Measurements from ENCODE around the gene UBTD1. TPM values are rescaled to one million over a fixed set of nuclear protein-coding genes. Genes with fewer than 3 reads are reported as not detected.
A peak's percentile ranks its signal among the peaks of the same experiment; 100 is the strongest.

UBTD1 gene
- total RNA-seq, 1 experiment from 2014 or later: 19.0 TPM

DNA sequence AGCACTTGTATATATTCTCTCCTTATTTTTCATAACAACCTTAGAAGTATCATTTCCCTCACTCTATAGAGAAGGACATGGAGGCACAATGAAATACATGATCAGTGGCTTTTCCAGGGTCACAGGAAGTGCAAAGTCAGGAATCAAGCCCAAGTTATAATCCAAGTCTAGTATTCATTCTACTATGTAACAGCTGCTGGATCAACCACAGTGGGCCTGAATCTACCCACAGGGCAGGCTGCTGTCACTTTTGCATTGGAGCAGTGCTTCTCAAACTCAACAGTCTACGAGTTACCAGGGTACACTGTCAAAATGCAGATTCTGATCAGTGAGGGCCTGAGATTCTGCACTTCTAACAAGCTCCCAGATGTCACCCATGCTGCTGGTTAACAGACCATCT lies 34.5 kb upstream of the UBTD1 start:
- no peak overlapping the region for H2BK5ac ChIP-seq (ENCODE audit: insufficient read length, low read length)
- H2BK120ac ChIP-seq (ENCODE audit: low read depth, low read length, poor library complexity, severe bottlenecking): no peak overlapping the region
- H4K5ac ChIP-seq (ENCODE audit: insufficient read length, low read depth, low read length): no peak overlapping the region
- no CpG with 5 or more reads among the region's 1 CpG for WGBS (ENCODE audit: extremely low coverage, insufficient read length, low lambda C conversion rate)
- H3K9me3 ChIP-seq (ENCODE audit: control insufficient read depth, low read depth, low read length): no peaks in the 10 kb centered on the region
- H3K4me1 ChIP-seq (ENCODE audit: insufficient read depth, low read length): no peaks in the 10 kb centered on the region
- no peaks in the 10 kb centered on the region for H3K27me3 ChIP-seq (ENCODE audit: insufficient read depth, low read length)
- no peak overlapping the region for H3K18ac ChIP-seq (ENCODE audit: insufficient read length, low read depth, low read length)
- H3K23ac ChIP-seq (ENCODE audit: insufficient read length, low read depth, low read length): no peak overlapping the region
- no peak overlapping the region for H2AK5ac ChIP-seq (ENCODE audit: insufficient read length, low read length)
- no peaks in the 10 kb centered on the region for H3K79me1 ChIP-seq (ENCODE audit: insufficient read depth, low read depth, low read length, poor library complexity, severe bottlenecking)
- TF ChIP-seq, protein P1, sequence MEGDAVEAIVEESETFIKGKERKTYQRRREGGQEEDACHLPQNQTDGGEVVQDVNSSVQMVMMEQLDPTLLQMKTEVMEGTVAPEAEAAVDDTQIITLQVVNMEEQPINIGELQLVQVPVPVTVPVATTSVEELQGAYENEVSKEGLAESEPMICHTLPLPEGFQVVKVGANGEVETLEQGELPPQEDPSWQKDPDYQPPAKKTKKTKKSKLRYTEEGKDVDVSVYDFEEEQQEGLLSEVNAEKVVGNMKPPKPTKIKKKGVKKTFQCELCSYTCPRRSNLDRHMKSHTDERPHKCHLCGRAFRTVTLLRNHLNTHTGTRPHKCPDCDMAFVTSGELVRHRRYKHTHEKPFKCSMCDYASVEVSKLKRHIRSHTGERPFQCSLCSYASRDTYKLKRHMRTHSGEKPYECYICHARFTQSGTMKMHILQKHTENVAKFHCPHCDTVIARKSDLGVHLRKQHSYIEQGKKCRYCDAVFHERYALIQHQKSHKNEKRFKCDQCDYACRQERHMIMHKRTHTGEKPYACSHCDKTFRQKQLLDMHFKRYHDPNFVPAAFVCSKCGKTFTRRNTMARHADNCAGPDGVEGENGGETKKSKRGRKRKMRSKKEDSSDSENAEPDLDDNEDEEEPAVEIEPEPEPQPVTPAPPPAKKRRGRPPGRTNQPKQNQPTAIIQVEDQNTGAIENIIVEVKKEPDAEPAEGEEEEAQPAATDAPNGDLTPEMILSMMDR (conservative IDR thresholded peaks at IDR 0.05): no peak
- no peak overlapping the region for H3K56ac ChIP-seq (ENCODE audit: insufficient read length, low read depth, low read length)
- no peaks in the 10 kb centered on the region for H4K20me1 ChIP-seq (ENCODE audit: control insufficient read depth, insufficient read depth, insufficient read length)
- no peak overlapping the region for H4K8ac ChIP-seq (replicated peaks; ENCODE audit: insufficient read length, low read depth, low read length)
- H2BK12ac ChIP-seq (ENCODE audit: insufficient read length, low read depth, low read length): no peak overlapping the region
- Mint-ChIP-seq H3K27ac (peak overlapping the region in 2 of 3 experiments; percentile 39 to 73; a peak in 3 of 7 replicates), H3K36me3 (ENCODE audit: insufficient read depth in 1 of 3, low read depth in 3 of 3) (peaks cover 33 to 91% (median 73%) of the 10 kb centered on the region in 3 experiments), H3K27me3 (ENCODE audit: low read depth) (no peaks in the 10 kb centered on the region), H3K9me3 (no peaks in the 10 kb centered on the region), H3K4me3 (no peak overlapping the region), H3K4me1 (no peaks in the 10 kb centered on the region)
- no peak overlapping the region for H4K91ac ChIP-seq (ENCODE audit: insufficient read length, low read depth, low read length)
- no peak overlapping the region for H2BK15ac ChIP-seq (ENCODE audit: low read depth, low read length)
- no peak for DNase-seq
- H2AFZ ChIP-seq (ENCODE audit: low read length): no peak overlapping the region
- peak overlapping the region; percentile 28 for H3K27ac ChIP-seq (ENCODE audit: insufficient read length, low read depth, low read length)
- no peaks in the 10 kb centered on the region for H3K79me2 ChIP-seq (ENCODE audit: insufficient read depth, low read length)
- H3K4ac ChIP-seq (ENCODE audit: low read depth, low read length): no peak overlapping the region
- no peak overlapping the region for H2BK20ac ChIP-seq (ENCODE audit: low read depth, low read length, poor library complexity, severe bottlenecking)
- no peak overlapping the region for H3K14ac ChIP-seq (ENCODE audit: insufficient read depth, low read length)
- H3K9ac ChIP-seq (ENCODE audit: extremely low read depth, insufficient read length, low read length): no peak overlapping the region
- no peak overlapping the region for H3T11ph ChIP-seq (ENCODE audit: low read length)
- H3K4me2 ChIP-seq (ENCODE audit: insufficient read depth, insufficient read length, low read length): no peak overlapping the region
- H3K23me2 ChIP-seq (ENCODE audit: insufficient read length, low read depth, low read length, poor library complexity, severe bottlenecking): no peaks in the 10 kb centered on the region
